NCI-H1694 (cell line): Measurements from ENCODE around the gene EXOSC7.

Experiments used
- DNase-seq: peaks from one replicate; lab custom pipeline; 2025; lab: John Stamatoyannopoulos, UW

EXOSC7 gene

DNA sequence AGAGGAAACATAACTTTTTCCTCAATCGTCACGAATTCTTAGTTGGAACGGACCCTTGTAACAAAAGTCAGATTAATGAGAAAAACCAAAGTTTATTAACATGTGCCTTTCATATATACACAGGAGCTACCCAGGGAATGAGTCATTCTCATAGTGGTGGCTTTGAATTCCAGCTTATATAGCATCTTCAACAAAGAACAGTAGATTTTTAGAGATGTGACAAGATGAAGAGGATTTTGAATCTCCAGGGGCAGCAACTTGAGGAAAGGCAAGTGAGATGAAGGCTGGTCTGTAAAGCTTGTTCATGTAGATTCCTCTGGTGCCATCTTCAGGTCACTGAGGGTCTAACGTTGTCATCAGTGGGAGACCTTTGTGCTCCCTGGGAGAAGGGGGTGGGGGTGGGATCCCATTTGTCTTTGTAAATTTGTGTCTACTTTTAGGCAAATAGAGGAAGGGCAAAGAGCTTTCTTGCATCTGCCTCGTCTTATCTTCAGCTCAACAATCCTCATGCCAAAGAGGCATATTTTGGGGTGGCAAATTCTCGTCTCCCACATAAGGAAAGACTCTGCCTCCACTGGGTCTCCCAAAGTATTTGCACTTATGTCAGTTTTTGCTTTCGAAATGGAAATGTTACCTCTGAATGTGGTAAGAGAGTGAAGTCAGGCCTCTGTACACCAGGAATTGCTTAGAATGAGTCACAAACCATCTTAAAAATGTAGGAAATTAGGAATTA, 79.5 kb downstream of the EXOSC7 start:
- no peak for DNase-seq

DNA sequence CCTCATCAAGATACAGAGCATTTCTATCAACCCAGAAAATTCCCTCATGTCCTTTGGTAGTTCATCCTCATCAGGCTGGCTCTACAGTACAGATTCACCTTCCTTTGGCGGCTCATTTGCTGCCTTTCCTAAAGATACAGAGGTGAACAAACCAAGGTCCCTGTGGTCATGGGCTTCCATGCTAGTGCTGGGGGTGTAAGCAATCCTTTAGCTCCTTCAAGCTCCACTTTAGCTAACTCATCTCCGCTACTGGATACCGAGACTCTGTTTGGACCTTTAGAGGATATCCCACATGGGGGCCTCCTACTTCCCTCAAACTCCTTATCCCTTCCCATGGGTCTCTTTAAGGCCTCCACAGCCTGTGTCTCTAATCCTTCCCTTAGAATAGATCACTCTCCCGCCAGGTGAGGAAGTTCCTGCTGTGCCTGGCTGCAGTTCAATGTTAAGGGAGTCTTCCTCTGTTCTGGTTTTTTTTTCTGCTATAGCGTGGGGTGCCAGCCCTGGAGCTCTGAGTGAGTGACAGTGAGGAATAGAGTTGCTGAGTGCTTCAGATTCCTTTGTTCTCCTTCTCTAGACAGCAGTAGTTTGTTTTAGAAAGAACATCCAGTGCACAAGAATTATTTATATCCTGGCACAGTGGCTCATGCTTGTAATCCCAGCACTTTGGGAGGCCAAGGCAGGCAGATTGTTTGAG, 80.7 kb downstream of the EXOSC7 start:
- no peak for DNase-seq

DNA sequence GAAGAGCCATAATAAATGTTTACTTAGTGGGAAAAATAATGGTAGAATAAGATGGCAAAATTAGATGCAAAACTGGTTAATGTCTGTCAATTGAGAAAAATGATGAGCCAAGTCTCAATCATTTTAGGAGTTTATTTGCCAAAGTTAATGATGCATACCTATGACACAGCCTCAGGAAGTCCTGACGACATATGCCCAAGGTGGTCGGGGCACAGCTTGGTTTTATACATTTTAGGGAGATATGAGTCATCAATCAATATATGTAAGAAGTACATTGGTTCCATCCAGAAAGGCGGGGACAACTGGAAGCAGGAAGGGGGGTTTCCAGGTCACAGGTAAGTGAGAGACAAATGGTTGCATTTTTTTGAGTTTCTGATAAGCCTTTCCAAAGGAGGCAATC, 81.5 kb downstream of the EXOSC7 start:
- DNase-seq, result no peak

DNA sequence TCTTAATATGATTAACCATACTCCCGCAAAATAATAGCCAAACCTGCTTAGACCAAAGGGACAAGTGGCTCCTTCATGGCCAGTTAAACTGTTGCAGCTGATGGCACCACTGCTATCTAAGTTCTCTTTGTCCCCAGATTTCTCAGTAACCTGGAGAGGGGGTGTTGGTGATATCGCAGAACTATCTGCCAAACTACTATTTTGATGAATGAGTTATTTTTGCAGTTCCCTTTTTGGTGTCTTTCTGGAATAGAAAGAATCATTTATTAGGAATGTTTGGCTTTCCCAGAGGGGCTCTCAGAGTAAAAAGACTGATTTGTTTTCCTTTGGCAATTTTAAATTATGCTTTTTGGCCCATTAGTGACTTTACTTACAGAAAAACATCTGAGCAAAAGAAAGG, 83.1 kb downstream of the EXOSC7 start:
- no peak for DNase-seq

DNA sequence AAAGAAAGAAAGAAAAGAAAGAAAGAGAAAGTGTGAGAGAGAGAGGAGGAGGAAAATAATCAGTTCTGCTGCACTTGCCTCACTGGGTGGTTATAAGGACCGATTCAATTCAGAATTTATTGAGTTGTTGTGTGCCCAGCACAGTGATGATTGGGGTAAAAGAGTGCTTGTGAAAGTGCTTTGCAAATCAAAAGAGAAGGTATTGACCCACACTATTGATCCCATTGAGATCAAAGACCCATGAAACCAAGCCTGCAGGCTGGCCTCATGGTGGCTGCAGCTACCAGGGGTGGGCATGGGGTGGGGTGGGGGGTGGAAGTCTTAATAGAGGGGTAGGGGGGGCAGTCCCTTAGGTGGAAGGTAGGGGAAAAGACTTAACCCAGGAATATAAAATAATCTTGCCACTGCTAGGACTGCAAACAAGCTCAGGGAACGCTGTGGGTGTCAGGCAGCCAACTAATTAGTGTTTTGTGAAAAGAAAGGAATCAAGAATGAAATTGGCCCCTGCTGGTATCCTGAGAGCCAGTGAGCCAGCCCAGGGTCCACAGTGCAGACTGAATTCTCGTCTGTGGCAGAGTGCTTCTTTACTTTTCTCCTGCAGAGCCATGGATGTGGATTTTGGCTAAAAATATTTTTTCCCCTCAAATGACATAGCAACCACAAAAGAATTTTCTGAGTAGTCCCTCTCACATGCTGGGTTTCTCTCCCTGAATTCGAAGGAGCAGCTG, 84.3 kb downstream of the EXOSC7 start:
- DNase-seq, result no peak
